HG02973 (cell line): ENCODE measurements around the gene RAB13.

Experiments used
- ATAC-seq: cut with Tn5 transposase; IDR thresholded peaks from one replicate; pipeline ENCODE4 v1.9.1; 2021; ENCODE audit warnings: moderate library complexity; ENCODE audit not compliant: unreplicated experiment

Gene RAB13

DNA sequence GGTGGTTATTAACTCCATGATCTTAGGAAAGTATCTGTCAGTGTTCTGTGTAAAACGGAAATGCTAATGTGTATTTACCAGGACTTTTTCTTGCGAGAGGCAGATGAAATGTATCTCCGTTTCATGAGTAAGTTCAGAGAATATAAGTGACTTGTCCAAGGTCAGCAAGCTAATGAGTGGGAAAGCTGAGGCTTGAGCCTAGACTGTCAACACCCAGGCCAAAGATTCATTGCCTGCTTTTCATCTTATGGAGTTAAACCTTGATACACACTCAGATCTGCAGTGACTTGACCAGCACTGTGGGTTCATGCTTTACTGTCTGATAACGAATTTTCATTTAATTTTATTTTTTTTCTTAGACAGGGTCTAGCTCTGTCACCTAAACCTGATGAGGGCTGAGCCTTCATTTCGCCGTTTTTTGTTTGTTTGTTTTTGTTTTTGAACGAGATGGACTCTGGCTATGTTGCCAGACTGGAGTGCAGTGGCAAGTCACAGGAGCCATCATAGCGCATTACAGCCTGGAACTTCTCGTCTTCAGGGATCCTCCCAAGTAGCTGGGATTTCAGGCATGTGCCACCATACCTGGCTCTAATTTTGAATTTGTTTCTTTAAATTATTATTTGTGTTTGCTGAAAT lies 7.7 kb downstream of the RAB13 start:
- no peak for ATAC-seq

DNA sequence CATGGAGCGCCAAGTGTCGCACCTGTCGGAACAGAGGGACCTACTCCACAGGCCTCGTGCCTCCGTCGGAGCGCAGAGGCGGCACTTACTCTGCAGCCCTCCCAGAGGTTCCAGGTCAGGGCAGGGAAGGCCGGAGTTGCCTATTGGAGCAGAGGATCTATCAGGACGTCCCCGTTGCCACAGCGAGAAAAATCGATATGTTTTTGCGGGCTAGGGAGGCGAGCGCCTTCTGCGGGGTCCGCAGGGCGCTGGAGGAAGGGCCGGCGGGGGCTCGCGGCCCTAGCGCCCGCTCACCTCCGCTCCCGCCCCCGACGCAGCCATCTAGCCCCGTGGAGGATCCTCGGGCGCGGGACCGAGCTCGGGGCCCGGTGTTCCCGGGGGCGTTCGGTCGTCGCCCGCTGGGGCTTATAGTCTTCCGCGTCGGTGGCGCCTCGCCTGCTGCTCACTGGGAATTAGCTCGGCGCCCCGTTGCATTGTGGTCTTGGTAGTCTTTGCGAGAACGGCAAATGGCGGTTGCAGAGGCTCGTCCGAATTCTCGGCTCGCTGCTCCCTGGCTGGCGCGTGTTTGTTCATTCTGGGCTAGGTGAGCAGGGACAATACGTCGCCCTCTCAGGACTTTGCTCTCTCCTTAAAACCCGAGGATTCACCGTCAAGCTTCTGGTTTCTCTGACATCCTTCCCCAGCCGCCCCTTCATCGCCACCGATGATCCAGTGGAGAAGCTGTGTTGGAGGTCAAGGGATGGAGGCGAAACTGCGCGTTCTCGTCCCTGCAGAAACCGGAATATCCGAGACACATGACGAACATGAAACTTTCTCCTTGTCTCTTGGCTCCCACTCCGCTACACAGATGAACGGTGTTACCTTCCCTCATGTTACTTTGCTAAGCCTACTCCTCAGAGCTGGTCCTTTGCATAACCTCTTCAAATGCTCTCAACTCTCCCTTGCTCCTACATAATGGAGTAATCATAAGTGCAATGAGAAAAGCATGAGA lies 8.6 kb downstream of the RAB13 start, which contains the start of gene JTB:
TSS of gene JTB (minus strand) at position 425 of the 991 bp plus-strand sequence. CDS start at position 3, 422 bp downstream.
- peak; percentile 62 for ATAC-seq

DNA sequence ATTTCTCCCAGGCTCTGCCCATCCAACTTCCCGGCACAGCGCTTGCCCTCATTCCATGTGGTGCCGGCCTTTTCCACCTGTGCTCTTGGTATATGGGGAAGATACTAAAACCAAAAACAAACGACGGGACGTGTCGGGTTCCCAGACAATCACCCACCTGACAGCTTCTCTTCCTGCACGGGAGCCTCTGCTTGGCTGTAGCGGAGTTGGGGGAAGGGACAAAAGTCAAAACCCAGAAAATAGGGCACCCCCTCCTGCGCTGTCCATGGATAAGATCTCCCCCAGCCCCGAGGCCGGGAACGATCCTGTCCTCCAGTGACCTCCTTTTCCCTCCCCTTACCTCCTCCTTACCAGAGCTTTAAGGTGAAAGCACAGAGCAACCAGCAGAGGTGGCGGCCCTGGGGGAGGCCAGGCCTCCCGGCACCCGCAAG lies 9.3 kb downstream of the RAB13 start:
- no peak for ATAC-seq

DNA sequence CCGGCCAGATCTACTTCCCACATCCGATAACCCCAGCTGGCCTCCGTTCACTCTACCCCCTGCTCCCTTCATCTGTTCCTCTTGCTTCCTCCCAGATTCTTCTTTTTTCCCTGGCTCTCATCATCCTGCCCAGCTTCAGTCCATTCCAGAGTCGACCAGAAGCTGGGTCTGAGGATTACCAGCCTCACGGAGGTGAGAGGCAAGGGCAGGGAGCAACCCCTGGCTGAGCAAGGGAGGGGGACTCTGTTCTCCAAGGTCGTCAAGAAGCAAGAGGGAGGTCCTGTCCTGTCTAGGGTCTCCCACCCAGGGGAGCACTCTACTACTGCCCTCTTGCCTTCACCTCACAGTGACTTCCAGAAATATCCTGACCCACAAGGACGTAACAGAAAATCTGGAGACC lies 12.6 kb downstream of the RAB13 start:
- ATAC-seq: no peak

DNA sequence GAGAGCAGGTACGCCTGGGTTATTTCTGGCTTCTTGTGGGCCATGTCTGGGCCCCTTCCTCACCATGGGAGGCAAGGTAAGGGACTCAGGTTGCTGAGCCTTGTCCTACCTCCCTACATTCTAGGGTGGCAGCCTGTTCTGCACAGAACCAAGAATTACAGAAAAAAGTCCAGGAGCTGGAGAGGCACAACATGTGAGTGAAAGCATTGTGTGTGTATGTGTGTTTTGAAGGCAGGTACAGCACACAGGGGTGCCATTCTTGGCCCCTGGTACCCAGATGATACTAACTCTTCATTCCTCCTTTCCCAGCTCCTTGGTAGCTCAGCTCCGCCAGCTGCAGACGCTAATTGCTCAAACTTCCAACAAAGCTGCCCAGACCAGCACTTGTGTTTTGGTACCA lies 13.1 kb downstream of the RAB13 start:
- no peak for ATAC-seq

DNA sequence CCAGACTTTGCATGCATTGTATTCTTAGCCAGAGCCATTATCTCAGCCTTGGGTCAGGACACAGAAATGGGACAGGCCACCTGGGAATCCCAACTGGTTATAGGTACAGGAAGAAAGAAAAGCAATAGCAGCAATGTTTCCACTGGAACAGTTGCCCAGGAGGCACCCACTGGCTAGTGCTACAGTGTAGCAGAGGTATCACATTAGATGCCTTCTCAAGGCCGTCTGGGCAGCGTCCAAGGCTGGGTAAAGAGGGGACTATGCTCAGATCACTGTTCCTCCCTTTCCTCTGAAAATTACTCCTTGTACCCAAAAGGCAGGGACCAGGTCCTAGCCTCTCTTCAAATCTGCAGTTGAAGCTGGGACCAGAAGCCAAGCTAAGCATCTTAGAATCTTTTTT lies 15.8 kb downstream of the RAB13 start:
- ATAC-seq: no peak

DNA sequence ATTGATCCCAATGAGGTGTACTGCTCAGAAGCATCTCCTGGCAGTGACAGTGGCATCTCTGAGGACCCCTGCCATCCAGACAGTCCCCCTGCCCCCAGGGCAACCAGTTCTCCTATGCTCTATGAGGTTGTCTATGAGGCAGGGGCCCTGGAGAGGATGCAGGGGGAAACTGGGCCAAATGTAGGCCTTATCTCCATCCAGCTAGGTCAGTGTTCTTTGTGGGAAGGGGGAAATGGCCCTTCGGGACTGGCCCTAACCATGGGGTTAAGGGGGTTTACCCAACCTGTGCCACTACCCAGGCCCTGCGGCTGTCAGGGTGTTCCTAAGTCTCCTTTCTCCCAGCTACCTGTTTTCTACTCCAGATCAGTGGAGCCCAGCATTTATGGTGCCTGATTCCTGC lies 17.2 kb downstream of the RAB13 start:
- no peak for ATAC-seq

DNA sequence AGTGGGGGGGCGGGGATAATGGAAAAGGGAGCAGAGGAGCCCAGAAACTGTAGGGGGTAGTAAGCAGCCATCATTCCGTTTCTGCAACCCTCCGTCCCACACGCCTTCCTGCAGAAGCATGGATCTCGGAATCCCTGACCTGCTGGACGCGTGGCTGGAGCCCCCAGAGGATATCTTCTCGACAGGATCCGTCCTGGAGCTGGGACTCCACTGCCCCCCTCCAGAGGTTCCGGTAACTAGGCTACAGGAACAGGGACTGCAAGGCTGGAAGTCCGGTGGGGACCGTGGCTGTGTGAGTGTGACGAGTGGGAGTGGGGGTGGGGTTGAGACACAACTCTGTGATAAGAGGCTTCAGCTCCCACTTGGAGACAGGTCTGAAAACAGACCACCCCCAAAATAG lies 17.7 kb downstream of the RAB13 start:
- no peak for ATAC-seq

DNA sequence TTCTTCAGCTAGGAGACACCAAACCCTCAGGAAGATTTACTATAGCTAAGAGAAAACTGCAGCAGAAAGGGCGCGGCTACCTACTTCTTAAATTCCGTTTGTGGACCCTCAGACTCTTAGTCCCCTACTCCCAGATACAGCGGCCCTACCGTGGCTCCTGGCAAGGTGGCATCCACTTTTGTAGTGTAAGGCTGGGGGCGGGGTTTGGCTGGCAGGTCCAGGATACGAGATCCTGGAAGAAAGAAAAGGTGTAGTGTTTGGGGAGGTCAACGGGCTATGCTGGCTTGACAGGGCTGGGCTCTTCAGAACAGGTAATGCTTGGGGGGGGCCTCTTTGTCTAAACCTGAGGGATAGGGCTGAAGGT lies 18.2 kb downstream of the RAB13 start:
- ATAC-seq: no peak

DNA sequence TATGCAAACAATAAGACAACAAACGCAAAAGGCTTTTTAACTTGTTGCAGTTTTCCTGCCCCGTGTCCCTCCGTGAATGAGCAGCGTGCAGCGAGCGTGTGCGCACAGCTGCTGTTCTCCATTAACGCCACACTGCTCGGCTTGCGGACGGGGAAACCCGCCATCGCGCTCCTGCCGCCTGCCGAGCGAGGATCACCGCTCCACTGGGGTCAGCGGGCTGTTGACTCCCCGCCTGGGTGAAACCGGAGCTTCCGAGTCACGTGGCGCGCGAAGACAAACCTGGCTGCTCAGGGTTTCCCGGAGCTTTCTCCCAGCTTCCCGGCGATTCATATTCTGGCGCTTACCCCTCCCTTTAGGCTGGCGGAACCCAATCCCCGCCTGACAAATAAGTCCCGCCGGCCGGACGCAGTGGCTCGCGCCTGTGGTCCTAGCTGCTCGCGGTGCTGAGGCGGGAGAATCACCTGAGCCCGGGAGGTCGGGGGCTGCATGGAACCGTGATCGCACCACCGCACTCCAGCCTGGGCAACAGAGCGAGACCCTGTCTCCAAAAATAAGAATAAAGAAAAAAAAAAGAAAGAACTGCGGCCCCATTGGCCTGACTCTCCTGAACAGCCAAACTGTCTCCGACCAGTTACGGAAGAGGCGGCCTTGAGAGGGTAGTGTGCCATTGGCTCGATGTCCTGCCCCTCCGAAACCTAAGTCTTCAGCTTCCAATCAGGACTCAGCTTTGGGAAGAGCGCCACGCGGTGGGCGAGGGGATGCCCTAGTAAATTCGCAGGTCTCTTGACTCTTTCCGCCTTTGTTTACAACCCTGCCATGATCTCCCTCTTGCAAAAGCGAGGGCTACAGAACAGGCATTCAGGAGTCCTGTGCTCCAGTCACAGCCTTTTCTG lies 18.8 kb downstream of the RAB13 start, which contains the start of gene CREB3L4:
TSS of gene CREB3L4 (plus strand) at position 796 of the 893 bp plus-strand sequence. CDS start 624 bp downstream, outside the sequence.
- peak; percentile 64 for ATAC-seq

DNA sequence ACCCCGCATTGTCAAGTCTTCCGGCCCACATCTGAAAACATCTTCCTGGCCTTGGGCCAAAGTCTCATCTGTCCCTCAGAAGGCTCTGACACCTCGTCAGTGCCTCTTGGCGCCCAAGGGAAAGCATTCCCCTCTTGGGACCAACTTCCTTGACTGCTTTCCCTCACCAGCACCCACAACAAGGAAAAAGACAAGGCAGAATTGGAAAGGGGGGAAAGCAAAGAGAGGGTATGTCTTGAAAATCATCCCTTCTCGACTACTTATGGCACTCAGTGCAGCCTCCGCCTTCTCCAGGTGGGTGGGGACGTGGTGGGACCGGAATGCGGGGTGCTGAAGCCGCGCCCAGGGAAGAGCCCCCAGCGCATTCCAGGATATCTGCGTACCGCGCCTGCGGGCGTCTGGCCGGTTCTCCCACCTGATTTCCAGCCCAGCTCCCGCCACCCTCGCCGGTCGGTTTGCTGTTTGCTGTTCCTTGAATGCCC lies 22.2 kb downstream of the RAB13 start:
- ATAC-seq: no peak

DNA sequence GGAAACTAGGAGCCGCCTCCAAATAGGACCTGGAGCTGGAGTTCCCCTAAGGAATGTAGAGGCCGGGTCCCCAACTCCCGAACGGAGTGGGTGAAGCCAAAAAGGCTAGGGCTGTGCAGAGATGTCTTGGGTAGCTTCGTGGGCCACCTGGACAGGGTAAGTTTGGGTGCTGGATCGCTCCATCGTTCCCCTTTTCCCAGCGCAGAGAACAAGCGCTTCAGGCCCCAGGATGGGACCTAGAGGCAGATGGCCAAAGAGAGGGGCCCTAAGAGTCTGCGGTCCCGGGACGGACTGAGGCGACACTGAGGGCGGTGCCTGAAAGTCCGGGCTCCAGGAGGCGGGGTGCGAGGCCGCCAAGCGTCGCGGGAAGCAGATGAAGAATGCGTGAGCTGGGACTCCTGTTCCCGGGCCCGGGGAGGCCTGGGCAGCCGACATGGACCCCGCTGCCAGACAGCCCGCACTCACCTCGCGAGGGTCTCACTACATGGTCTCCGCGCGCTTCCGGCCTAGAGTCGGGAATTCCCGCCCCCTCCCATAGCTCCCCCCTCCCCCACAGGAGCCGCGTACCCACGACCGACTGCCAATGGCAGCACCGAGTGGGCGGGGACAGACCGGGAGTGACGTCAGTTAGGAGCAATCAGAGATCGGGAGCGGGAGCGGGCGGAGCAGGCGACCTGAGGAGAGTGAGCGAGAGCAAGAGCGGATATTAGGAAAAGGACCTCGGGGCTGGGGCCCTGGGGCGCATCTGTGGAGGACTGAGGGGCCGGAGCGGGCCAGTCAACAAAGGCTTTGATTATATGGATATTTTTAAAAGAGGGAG lies 22.9 kb downstream of the RAB13 start, which contains the start of gene SLC39A1:
TSS of gene SLC39A1 (minus strand) at position 508 of the 820 bp plus-strand sequence. CDS start 822 bp downstream, outside the sequence.
- ATAC-seq: peak; percentile 35

DNA sequence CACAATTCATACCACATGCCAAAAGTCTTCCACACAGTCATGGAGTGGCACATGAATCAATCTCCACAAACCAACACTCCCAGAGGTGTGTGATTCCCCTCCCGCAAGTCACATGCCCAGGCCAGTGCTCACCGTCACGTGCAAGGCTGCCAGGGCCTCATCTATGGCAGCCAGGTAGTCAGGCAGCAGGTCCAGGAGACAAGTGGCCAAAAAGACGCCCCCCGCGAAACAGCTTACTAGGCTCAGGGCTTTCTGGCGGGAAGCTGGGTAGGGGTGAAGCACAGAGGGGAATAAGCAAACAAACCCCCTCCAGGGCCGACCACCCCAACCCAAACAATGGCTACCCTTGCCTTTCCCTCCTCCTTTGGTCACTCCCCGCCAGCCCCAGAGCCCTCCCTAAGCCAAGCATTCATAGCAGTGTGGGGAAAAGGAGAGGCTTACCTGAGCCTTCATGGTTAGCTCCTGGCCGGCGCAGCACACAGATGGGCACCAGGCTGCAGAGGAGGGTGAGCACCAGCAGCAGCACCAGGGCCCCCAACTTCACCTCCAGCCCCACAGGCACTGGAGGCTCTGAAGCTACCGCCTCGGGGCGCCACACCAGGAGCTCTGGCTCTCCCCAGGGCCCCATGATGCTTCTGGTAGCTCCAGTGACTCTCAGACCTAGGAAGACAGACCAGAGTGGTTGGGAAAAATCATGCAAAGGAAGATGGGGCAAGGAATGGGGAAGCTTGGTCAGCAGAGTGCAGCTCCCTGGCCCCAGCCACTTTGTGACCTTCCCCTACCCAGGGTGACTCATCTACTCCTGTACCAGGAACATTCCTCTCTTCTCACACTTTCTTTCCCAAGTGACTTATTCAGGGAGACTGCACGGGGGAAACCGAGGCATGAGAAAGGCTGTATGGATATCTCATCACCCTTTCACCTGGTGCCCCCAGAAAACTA lies 23.8 kb downstream of the RAB13 start:
- no peak for ATAC-seq

DNA sequence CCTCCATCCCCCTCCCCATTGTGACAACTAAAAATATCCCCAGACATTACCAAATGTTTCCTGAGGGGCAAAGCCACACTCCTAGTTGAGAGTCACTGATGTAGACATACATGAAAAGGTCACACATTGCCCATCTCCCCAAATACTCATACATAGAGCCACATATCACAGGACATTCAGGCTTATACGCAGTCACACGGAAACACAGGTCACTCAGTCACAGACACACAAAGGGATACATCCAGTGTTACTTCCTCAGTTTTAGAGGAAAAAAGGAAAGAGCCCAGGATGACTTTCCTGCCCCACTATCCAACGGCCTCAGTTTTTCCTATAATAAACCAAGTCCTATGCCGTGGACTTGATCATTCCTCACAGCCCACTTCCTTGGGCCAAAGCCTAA lies 24.7 kb downstream of the RAB13 start:
- ATAC-seq: no peak

DNA sequence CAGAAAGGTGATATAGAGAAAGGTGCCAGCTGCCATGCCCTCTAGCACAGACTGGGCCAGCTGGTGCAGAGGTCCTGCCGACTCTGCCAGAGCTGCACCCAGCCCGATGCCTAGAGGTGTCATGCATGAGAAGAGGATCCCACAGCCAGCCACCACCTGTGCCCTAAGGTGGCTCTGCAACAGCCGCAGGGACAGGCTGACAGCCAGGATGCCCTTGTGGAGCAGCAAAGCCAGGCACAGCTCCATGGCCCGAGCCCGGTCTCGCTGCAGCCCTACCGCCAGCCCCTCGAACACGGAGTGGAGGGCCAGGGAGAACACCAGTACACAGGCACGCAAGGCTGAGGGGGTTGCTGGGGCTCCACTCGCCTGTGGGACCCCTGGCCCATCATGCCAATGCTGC lies 25.9 kb downstream of the RAB13 start:
- no peak for ATAC-seq

DNA sequence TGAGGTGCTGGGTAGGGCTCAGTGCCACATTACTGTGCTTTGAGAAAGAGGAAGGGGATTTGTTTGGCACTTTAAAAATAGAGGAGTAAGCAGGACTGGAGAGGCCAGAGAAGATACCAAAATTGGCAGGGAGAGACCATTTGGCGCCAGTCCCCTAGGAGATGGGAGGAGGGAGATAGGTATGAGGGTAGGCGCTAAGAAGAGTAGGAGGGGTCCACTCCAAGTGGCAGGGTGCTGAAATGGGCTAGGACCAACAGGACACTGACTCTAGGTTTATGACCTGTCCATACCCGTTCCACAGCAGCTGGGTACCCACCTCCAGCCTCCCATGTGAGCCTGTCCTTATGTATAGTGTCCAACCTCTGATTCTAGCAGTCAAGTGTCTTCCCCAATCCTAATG lies 26.7 kb downstream of the RAB13 start:
- ATAC-seq: no peak

DNA sequence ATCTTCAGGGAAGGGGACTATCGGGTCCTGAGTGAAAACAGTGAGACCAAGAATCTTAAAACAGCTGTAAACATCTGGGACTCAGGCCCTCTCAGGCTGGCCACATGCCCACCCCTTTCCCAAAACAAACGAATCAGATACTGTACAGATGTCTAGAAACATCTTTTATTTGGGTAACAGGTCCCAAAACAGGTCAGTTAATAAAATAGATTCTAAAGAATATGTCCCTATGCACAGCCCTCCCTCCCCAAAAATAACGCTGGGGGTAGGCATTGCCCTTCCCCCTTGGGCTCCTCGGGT lies 27.2 kb downstream of the RAB13 start:
- ATAC-seq: no peak

DNA sequence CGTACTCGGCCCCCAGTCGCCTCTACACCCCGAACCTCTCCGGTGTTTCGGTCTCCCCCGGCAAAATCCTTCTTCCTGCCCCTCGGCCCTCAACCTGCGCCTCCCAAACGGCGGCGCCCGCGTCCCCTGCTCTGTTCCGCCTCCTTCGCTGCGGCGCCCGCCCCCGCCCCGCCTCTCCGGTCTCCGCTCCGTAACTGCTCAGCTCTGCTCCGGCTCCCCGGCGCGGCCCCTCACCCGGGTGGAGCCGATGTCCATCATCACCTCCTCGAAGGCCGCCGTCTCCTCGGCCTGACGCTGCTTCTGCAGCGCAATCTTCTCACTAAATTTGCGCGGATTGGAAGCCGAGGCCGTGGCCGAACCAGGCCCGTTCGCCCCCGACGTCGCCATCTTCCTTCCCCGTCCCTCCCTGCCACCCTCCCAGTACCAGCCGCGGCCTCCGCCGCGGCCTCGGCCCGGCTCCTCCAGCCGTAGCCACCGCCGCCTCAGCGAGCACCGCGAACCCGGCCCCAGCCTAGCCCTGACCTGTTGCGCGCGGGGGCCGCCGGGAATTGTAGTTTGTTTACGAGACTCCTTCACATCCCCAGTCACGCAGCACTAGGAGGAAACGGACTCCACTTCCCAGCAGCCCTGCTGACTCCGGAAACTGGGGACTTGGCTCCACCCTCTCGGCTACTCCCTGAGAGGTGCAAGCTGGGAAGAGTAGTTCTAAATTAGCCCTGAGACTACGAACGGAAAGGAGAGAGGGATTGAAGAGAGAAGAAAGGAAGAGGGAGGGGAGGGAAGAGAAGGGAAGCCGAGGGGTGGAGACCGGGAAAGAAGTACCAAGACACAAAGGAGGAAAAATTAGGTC lies 27.8 kb downstream of the RAB13 start, which contains the start of gene CRTC2:
TSS of gene CRTC2 (minus strand) at position 502 of the 850 bp plus-strand sequence. CDS start at position 387, 115 bp downstream.
- peak; percentile 67 for ATAC-seq
